ENCODE data around the gene KLHL41. TPM values are rescaled to one million over a fixed set of nuclear protein-coding genes. Genes with fewer than 3 reads are reported as not detected.

Gene KLHL41
- total and polyA plus RNA-seq, 2 of the 13 experiments (the other 11 are each of a cell fraction or from before 2014, with no cell fraction given) = 0.07 to 0.31 TPM

- Histone ChIP-seq H3K9me3 (ENCODE audit: low read length) (no peaks in the 10 kb centered on the region), H2AFZ (ENCODE audit: low read length) (no peak overlapping the region), H3K27me3 (ENCODE audit: control insufficient read depth in 1 of 2, insufficient read depth in 2 of 2, low read length in 2 of 2) (no peaks in the 10 kb centered on the region), H3K79me2 (ENCODE audit: insufficient read depth, low read length) (peaks cover 4% of the 10 kb centered on the region), H4K20me1 (ENCODE audit: insufficient read depth, low read length) (no peaks in the 10 kb centered on the region), H3K4me1 (ENCODE audit: insufficient read depth, low read length) (peaks cover 9% of the 10 kb centered on the region), H3K36me3 (replicated peaks in 1 of 2; ENCODE audit: control insufficient read depth in 1 of 2, insufficient read depth in 2 of 2, low read length in 2 of 2) (no peaks in the 10 kb centered on the region; a peak in 1 of 5 replicates), H3K27ac (ENCODE audit: extremely low read length, insufficient read depth, low read length) (no peak overlapping the region), H3K4me2 (ENCODE audit: low read depth, low read length) (no peak overlapping the region), H3K4me3 (replicated peaks in 1 of 3; ENCODE audit: insufficient read depth in 1 of 3, low read depth in 2 of 3, low read length in 3 of 3) (no peak overlapping the region), H3K9ac (ENCODE audit: insufficient read depth, low read depth, low read length) (no peak overlapping the region)
- no peak for FAIRE-seq
- TF ChIP-seq BRCA1 (CRISPR knock-in tag; IDR thresholded peaks at IDR 0.05) (no peak), ZNF18 (CRISPR knock-in tag; IDR thresholded peaks at IDR 0.05; ENCODE audit: insufficient replicate concordance) (no peak), ZNF83 (CRISPR knock-in tag; IDR thresholded peaks at IDR 0.05; ENCODE audit: borderline replicate concordance) (no peak)
- TF ChIP-seq, protein P1, sequence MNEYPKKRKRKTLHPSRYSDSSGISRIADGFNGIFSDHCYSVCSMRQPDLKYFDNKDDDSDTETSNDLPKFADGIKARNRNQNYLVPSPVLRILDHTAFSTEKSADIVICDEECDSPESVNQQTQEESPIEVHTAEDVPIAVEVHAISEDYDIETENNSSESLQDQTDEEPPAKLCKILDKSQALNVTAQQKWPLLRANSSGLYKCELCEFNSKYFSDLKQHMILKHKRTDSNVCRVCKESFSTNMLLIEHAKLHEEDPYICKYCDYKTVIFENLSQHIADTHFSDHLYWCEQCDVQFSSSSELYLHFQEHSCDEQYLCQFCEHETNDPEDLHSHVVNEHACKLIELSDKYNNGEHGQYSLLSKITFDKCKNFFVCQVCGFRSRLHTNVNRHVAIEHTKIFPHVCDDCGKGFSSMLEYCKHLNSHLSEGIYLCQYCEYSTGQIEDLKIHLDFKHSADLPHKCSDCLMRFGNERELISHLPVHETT (CRISPR knock-in tag; conservative IDR thresholded peaks at IDR 0.05) = no peak
- ChIA-PET CTCF (ENCODE audit: low intra/inter-chr PET ratio, low total read pairs) (no interaction called here), POLR2A (no interaction called here)
- no peak for DNase-seq (ENCODE audit: low spot score)
- intact Hi-C loops (cut with micrococcal nuclease; ENCODE audit: unreplicated experiment) = no loop called here
- in situ Hi-C loops (cut with HindIII; ENCODE audit: extremely low pct_ligation_motif_present, low pct_unique_long_range_greater_than_20kb) = no loop called here
- 98% methylated on average over 1 of the region's 1 CpG for WGBS (ENCODE audit: low lambda C conversion rate)
- no peak for ATAC-seq
- BruUV-seq (replicated peaks) = no TSS peak
Observed at GRCh38 chr2:169565686-169566085, 56.2 kb downstream of the KLHL41 start.

DNA sequence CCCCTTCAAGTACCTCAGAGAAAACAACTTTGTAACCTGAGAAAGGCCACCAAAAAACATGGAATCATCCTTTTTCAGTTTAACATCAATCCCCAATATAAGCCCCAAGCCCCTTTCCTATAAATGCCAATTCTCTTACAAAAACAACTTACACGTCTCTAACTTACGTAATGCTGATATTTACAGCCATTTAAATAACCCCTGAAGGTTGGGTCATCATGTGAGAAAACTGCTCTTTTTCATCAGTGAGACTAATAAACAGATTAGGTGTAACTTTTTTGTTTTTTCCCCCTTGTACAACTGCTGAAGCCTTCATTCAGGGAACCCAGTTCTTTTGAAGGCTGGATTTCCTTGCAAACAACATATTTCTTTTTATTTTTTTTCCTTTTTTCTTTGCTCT is 60.4 kb downstream of the KLHL41 start:
- Histone ChIP-seq H3K27ac (ENCODE audit: extremely low read length, insufficient read depth, low read length) (no peak overlapping the region), H3K4me2 (ENCODE audit: low read depth, low read length) (no peak overlapping the region)
- no peak for FAIRE-seq
- TF ChIP-seq CHCHD3 (CRISPR knock-in tag; IDR thresholded peaks at IDR 0.05) (no peak), DRAP1 (CRISPR knock-in tag; IDR thresholded peaks at IDR 0.05) (no peak), SIN3B (IDR thresholded peaks at IDR 0.05; ENCODE audit: low read length) (no peak), RBM39 (IDR thresholded peaks at IDR 0.05; ENCODE audit: low read depth, low read length, poor library complexity, severe bottlenecking) (no peak), ETV6 (CRISPR knock-in tag; conservative IDR thresholded peaks at IDR 0.05) (no peak)
- TF ChIP-seq, protein P2, sequence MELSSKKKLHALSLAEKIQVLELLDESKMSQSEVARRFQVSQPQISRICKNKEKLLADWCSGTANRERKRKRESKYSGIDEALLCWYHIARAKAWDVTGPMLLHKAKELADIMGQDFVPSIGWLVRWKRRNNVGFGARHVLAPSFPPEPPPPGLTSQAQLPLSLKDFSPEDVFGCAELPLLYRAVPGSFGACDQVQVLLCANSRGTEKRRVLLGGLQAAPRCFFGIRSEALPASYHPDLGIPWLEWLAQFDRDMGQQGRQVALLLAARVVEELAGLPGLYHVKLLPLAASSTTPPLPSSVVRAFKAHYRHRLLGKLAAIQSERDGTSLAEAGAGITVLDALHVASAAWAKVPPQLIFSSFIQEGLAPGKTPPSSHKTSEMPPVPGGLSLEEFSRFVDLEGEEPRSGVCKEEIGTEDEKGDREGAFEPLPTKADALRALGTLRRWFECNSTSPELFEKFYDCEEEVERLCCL (CRISPR knock-in tag; IDR thresholded peaks at IDR 0.05; ENCODE audit: borderline replicate concordance) = no peak
- TF ChIP-seq, protein P3, sequence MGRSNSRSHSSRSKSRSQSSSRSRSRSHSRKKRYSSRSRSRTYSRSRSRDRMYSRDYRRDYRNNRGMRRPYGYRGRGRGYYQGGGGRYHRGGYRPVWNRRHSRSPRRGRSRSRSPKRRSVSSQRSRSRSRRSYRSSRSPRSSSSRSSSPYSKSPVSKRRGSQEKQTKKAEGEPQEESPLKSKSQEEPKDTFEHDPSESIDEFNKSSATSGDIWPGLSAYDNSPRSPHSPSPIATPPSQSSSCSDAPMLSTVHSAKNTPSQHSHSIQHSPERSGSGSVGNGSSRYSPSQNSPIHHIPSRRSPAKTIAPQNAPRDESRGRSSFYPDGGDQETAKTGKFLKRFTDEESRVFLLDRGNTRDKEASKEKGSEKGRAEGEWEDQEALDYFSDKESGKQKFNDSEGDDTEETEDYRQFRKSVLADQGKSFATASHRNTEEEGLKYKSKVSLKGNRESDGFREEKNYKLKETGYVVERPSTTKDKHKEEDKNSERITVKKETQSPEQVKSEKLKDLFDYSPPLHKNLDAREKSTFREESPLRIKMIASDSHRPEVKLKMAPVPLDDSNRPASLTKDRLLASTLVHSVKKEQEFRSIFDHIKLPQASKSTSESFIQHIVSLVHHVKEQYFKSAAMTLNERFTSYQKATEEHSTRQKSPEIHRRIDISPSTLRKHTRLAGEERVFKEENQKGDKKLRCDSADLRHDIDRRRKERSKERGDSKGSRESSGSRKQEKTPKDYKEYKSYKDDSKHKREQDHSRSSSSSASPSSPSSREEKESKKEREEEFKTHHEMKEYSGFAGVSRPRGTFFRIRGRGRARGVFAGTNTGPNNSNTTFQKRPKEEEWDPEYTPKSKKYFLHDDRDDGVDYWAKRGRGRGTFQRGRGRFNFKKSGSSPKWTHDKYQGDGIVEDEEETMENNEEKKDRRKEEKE (IDR thresholded peaks at IDR 0.05) = no peak

More for the DNA sequence above, 60.4 kb downstream of the KLHL41 start:
- CTCF ChIA-PET (ENCODE audit: low intra/inter-chr PET ratio, low total read pairs) = no interaction called here
- Histone ChIP-seq H3K79me2 (ENCODE audit: insufficient read depth, low read length) (peaks cover 24% of the 10 kb centered on the region), H2AFZ (ENCODE audit: low read length) (no peak overlapping the region), H3K36me3 (replicated peaks in 1 of 2; ENCODE audit: control insufficient read depth in 1 of 2, insufficient read depth in 2 of 2, low read length in 2 of 2) (no peaks in the 10 kb centered on the region; a peak in 1 of 5 replicates), H3K9me3 (ENCODE audit: low read length) (no peaks in the 10 kb centered on the region), H3K9ac (ENCODE audit: insufficient read depth, low read depth, low read length) (no peak overlapping the region), H3K4me3 (replicated peaks in 1 of 3; ENCODE audit: insufficient read depth in 1 of 3, low read depth in 2 of 3, low read length in 3 of 3) (no peak overlapping the region), H4K20me1 (ENCODE audit: insufficient read depth, low read length) (no peaks in the 10 kb centered on the region), H3K4me1 (ENCODE audit: insufficient read depth, low read length) (peaks cover 21% of the 10 kb centered on the region), H3K27me3 (ENCODE audit: control insufficient read depth in 1 of 2, insufficient read depth in 2 of 2, low read length in 2 of 2) (no peaks in the 10 kb centered on the region; a peak in 1 of 5 replicates)
- DNase-seq (ENCODE audit: low spot score) (no peak), ATAC-seq (no peak)
- WGBS (ENCODE audit: low lambda C conversion rate) = 95% methylated on average over 2 of the region's 2 CpGs
- in situ Hi-C loops (cut with HindIII; ENCODE audit: extremely low pct_ligation_motif_present, low pct_unique_long_range_greater_than_20kb) = no loop called here
- POLR2A ChIA-PET = no interaction called here
- intact Hi-C loops (cut with micrococcal nuclease; ENCODE audit: unreplicated experiment) = loop anchor here (5.0 kb wide), 2 partner anchors 93 to 112 kb away; partner anchors contain the start of gene BBS5
- BruUV-seq (replicated peaks) = no TSS peak

Data from HepG2 (cell line).